HepG2 (cell line): ENCODE measurements around the gene AASDHPPT. TPM values are rescaled to one million over a fixed set of nuclear protein-coding genes. Genes with fewer than 3 reads are reported as not detected.

Source experiments
- ATF2 ChIP-seq: sonication (generic); formaldehyde crosslinking; IDR thresholded peaks from 2 replicates; pipeline ENCODE4 v1.4.0; 2020; ENCODE audit warnings: missing genetic modification reagents
- CSRNP1 ChIP-seq: sonication (generic); formaldehyde crosslinking; IDR thresholded peaks from 2 replicates; pipeline ENCODE4 v1.8.1; 2023; ENCODE audit warnings: mild to moderate bottlenecking, missing genetic modification reagents
- GTF3A ChIP-seq: sonication (generic); formaldehyde crosslinking; conservative IDR thresholded peaks from 2 replicates; pipeline ENCODE4 v1.4.0; 2020; ENCODE audit warnings: mild to moderate bottlenecking, missing genetic modification reagents
- KMT2B ChIP-seq: IDR thresholded peaks from 2 replicates; pipeline ENCODE4 v1.6.1; 2016; ENCODE audit warnings: missing genetic modification reagents, missing compliant biosample characterization
- NFKBIZ ChIP-seq: IDR thresholded peaks from 2 replicates; pipeline ENCODE4 v1.6.1; 2018; ENCODE audit warnings: missing genetic modification reagents, missing compliant biosample characterization
- NKX3-1 ChIP-seq: sonication (generic); formaldehyde crosslinking; IDR thresholded peaks from 2 replicates; pipeline ENCODE4 v1.5.0; 2020; ENCODE audit warnings: missing genetic modification reagents
- TARDBP ChIP-seq: sonication (generic); formaldehyde crosslinking; IDR thresholded peaks from 2 replicates; pipeline ENCODE4 v1.8.0; 2022; ENCODE audit warnings: mild to moderate bottlenecking, missing genetic modification reagents
- ZBTB33 ChIP-seq: sonication (generic); formaldehyde crosslinking; IDR thresholded peaks from 2 replicates; pipeline ENCODE4 v1.4.0; 2020; ENCODE audit warnings: missing genetic modification reagents
- ZBTB40 ChIP-seq, 2 experiments: fragments of 450-650 bp in 1 of 2; sonication (generic) in 1 of 2; formaldehyde crosslinking in 1 of 2; IDR thresholded peaks; 2 replicates each; pipeline versions ENCODE4 v1.6.1 to v1.8.0; 2016 to 2022; ENCODE audit warnings: antibody characterized with exemption in 1 of 2, mild to moderate bottlenecking in 1 of 2, missing genetic modification reagents in 1 of 2
- ZMAT3 ChIP-seq: sonication (generic); formaldehyde crosslinking; conservative IDR thresholded peaks from 2 replicates; pipeline ENCODE4 v1.7.0; 2021; ENCODE audit warnings: missing genetic modification reagents
- ZNF225 ChIP-seq: sonication (generic); formaldehyde crosslinking; IDR thresholded peaks from 2 replicates; pipeline ENCODE4 v1.4.0; 2020; ENCODE audit warnings: mild to moderate bottlenecking, missing genetic modification reagents
- ZNF24 ChIP-seq: fragments of 450-650 bp; IDR thresholded peaks from 2 replicates; pipeline ENCODE4 v1.6.1; 2017; ENCODE audit warnings: antibody characterized with exemption, mild to moderate bottlenecking
- ZNF619 ChIP-seq: sonication (generic); formaldehyde crosslinking; IDR thresholded peaks from 2 replicates; pipeline ENCODE4 v1.4.0; 2020; ENCODE audit warnings: mild to moderate bottlenecking, missing genetic modification reagents
- ZSCAN29 ChIP-seq: sonication (generic); formaldehyde crosslinking; conservative IDR thresholded peaks from 2 replicates; pipeline ENCODE4 v1.4.0; 2020; ENCODE audit warnings: mild to moderate bottlenecking, missing genetic modification reagents
- polyA plus RNA-seq, 8 experiments: library from polyadenylated mRNA; depleted of rRNA in 3 of 8; stranded (reverse) in 7 of 8; unstranded in 1 of 8; fragments of >200 nt; fragmentation: Illumina TruSeq in 4 of 8; extraction: Trizol in 4 of 8; gene quantifications; 2 replicates each; pipeline versions ENCODE4 v1.2.1 to v1.2.3, GENCODE V29; 2011 to 2016; ENCODE audit warnings: low read depth in 4 of 8, missing spikeins in 1 of 8, mixed read lengths in 1 of 8; ENCODE audit not compliant: insufficient read depth in 1 of 8
- total RNA-seq, 5 experiments: library from RNA; depleted of rRNA; stranded (reverse); fragments of >200 nt; fragmentation: Illumina TruSeq; extraction: Trizol; gene quantifications; 2 replicates each; pipeline ENCODE4 v1.2.3, GENCODE V29; 2016; ENCODE audit warnings: low read depth in 1 of 5

AASDHPPT gene
- total and polyA plus RNA-seq, 2 of the 13 experiments (the other 11 are each of a cell fraction or from before 2014, with no cell fraction given) = 20.2 to 43.7 TPM

GRCh38 chr11:106076919-106077608 lies 398 bp upstream of the AASDHPPT start, which contains the start of gene KBTBD3 (continued):
- peak; percentile 90 for TF ChIP-seq TARDBP
- TF ChIP-seq ZNF24 = 0 out of 2 replicates have a peak, but pooled peaks have one; percentile 6
- 0 out of 2 replicates have a peak, but pooled peaks have one; percentile 33 for TF ChIP-seq CSRNP1 (CRISPR knock-in tag)
- TF ChIP-seq ZBTB40 (IDR thresholded peaks at IDR 0.05) = no peak
- TF ChIP-seq ZBTB40 (CRISPR knock-in tag; IDR thresholded peaks at IDR 0.05) = 0 out of 2 replicates have a peak, but pooled peaks have one; percentile 28
- no peak for TF ChIP-seq NKX3-1 (CRISPR knock-in tag)
- TF ChIP-seq NFKBIZ = 0 out of 2 replicates have a peak, but pooled peaks have one; percentile 32
- TF ChIP-seq GTF3A (CRISPR knock-in tag) = 0 out of 2 replicates have a peak, but pooled peaks have one; percentile 10
- peak; percentile 70 for TF ChIP-seq ZMAT3 (CRISPR knock-in tag)
- TF ChIP-seq ZSCAN29 (CRISPR knock-in tag) = 0 out of 2 replicates have a peak, but pooled peaks have one; percentile 50
- no peak for TF ChIP-seq ZBTB33 (CRISPR knock-in tag)
- peak; percentile 86 for TF ChIP-seq ZNF225 (CRISPR knock-in tag)
- TF ChIP-seq KMT2B (CRISPR knock-in tag) = peak; percentile 68; the same call in 1 of the 2 replicates
- peak; percentile 76; the same call in 1 of the 2 replicates for TF ChIP-seq ATF2 (CRISPR knock-in tag)
- TF ChIP-seq ZNF619 (CRISPR knock-in tag) = 0 out of 2 replicates have a peak, but pooled peaks have one; percentile 46
